ENCODE data around the gene SNRPE. TPM values are rescaled to one million over a fixed set of nuclear protein-coding genes. Genes with fewer than 3 reads are reported as not detected.

SNRPE gene
- total RNA-seq, 2 experiments from 2014 or later = 95.9 to 322 TPM

GRCh38 chr1:203873094-203873493 is 11.7 kb downstream of the SNRPE start:
- no peak for TF ChIP-seq EZH2phosphoT487 (IDR thresholded peaks at IDR 0.05; ENCODE audit: borderline replicate concordance, low read depth, low read length)
- TF ChIP-seq CTCF (conservative IDR thresholded peaks at IDR 0.05; ENCODE audit: low read length) = no peak
- intact Hi-C loops (cut with micrococcal nuclease; ENCODE audit: unreplicated experiment) = no loop called here
- Histone ChIP-seq H3K27ac (ENCODE audit: low read depth, low read length, poor library complexity, severe bottlenecking) (no peak overlapping the region), H3K4me2 (ENCODE audit: low read length) (no peak overlapping the region), H3K4me1 (ENCODE audit: insufficient read depth, low read length, poor library complexity, severe bottlenecking) (no peaks in the 10 kb centered on the region), H3K9me3 (ENCODE audit: low read length) (no peaks in the 10 kb centered on the region), H3K4me3 (ENCODE audit: low read depth, low read length, poor library complexity, severe bottlenecking) (no peak overlapping the region), H4K20me1 (ENCODE audit: insufficient read depth, low read length) (no peaks in the 10 kb centered on the region), H3K9me2 (ENCODE audit: insufficient read depth, low read length) (no peaks in the 10 kb centered on the region), H3K36me3 (ENCODE audit: insufficient read depth, low read length) (peaks cover 78% of the 10 kb centered on the region), H3K79me2 (ENCODE audit: insufficient read depth, low read depth, low read length) (no peaks in the 10 kb centered on the region), H2AFZ (ENCODE audit: low read length) (no peak overlapping the region)
- ChIA-PET CTCF (ENCODE audit: unreplicated experiment) (interaction anchor here (1.2 to 1.7 kb wide), 2 partner anchors 251 to 256 kb away, joined by 3 to 7 read pairs; no protein-coding TSS in a partner anchor), POLR2A (interaction anchor here (0.6 to 0.9 kb wide), 5 partner anchors 11 to 548 kb away, joined by 3 to 5 read pairs (median 3); no protein-coding TSS in a partner anchor)
- no peak for DNase-seq (ENCODE audit: low spot score)
- BruUV-seq (replicated peaks) = no TSS peak

GRCh38 chr1:203878422-203878821 is 17.0 kb downstream of the SNRPE start:
- TF ChIP-seq EZH2phosphoT487 (IDR thresholded peaks at IDR 0.05; ENCODE audit: borderline replicate concordance, low read depth, low read length) (no peak), CTCF (conservative IDR thresholded peaks at IDR 0.05; ENCODE audit: low read length) (no peak)
- CTCF ChIA-PET (ENCODE audit: unreplicated experiment) = no interaction called here
- intact Hi-C loops (cut with micrococcal nuclease; ENCODE audit: unreplicated experiment) = no loop called here
- Histone ChIP-seq H3K79me2 (ENCODE audit: insufficient read depth, low read depth, low read length) (no peaks in the 10 kb centered on the region), H3K9me2 (ENCODE audit: insufficient read depth, low read length) (no peaks in the 10 kb centered on the region), H3K4me3 (ENCODE audit: low read depth, low read length, poor library complexity, severe bottlenecking) (no peak overlapping the region), H2AFZ (ENCODE audit: low read length) (no peak overlapping the region), H3K4me1 (ENCODE audit: insufficient read depth, low read length, poor library complexity, severe bottlenecking) (no peaks in the 10 kb centered on the region), H4K20me1 (ENCODE audit: insufficient read depth, low read length) (no peaks in the 10 kb centered on the region), H3K27ac (ENCODE audit: low read depth, low read length, poor library complexity, severe bottlenecking) (no peak overlapping the region), H3K36me3 (ENCODE audit: insufficient read depth, low read length) (peaks cover 37% of the 10 kb centered on the region), H3K4me2 (ENCODE audit: low read length) (no peak overlapping the region), H3K9me3 (ENCODE audit: low read length) (no peaks in the 10 kb centered on the region)
- BruUV-seq (replicated peaks) = no TSS peak
- DNase-seq (ENCODE audit: low spot score) = no peak
- POLR2A ChIA-PET = no interaction called here

GRCh38 chr1:203880606-203881005 is 19.2 kb downstream of the SNRPE start:
- H4K20me1 ChIP-seq (ENCODE audit: insufficient read depth, low read length) = no peaks in the 10 kb centered on the region
- H3K36me3 ChIP-seq (ENCODE audit: insufficient read depth, low read length) = peaks cover 31% of the 10 kb centered on the region
- DNase-seq (ENCODE audit: low spot score) = no peak
- no peak overlapping the region for H3K4me3 ChIP-seq (ENCODE audit: low read depth, low read length, poor library complexity, severe bottlenecking)
- no TSS peak for BruUV-seq (replicated peaks)
- no peaks in the 10 kb centered on the region for H3K79me2 ChIP-seq (ENCODE audit: insufficient read depth, low read depth, low read length)
- TF ChIP-seq CTCF (conservative IDR thresholded peaks at IDR 0.05; ENCODE audit: low read length) (no peak), EZH2phosphoT487 (IDR thresholded peaks at IDR 0.05; ENCODE audit: borderline replicate concordance, low read depth, low read length) (no peak)
- no peaks in the 10 kb centered on the region for H3K4me1 ChIP-seq (ENCODE audit: insufficient read depth, low read length, poor library complexity, severe bottlenecking)
- intact Hi-C loops (cut with micrococcal nuclease; ENCODE audit: unreplicated experiment) = no loop called here
- no peaks in the 10 kb centered on the region for H3K9me2 ChIP-seq (ENCODE audit: insufficient read depth, low read length)
- H2AFZ ChIP-seq (ENCODE audit: low read length) = no peak overlapping the region
- H3K27ac ChIP-seq (ENCODE audit: low read depth, low read length, poor library complexity, severe bottlenecking) = no peak overlapping the region
- ChIA-PET POLR2A (interaction anchor here (0.6 kb wide), 1 partner anchor 38 kb away, joined by 3 read pairs; no protein-coding TSS in a partner anchor), CTCF (ENCODE audit: unreplicated experiment) (no interaction called here)
- H3K9me3 ChIP-seq (ENCODE audit: low read length) = no peaks in the 10 kb centered on the region
- H3K4me2 ChIP-seq (ENCODE audit: low read length) = no peak overlapping the region
